Endothelial cell of umbilical vein (primary cell): ENCODE data around the gene GUF1. TPM values are rescaled to one million over a fixed set of nuclear protein-coding genes. Genes with fewer than 3 reads are reported as not detected.

Experiments
- BruUV-seq: library from RNA; stranded (reverse); fragments of 400-500 nt; replicated peaks from 2 replicates; lab custom pipeline; 2021; lab: Mats Ljungman, UMichigan
- CTCF ChIA-PET: fragments of 300-600, 350-600 bp; sonication (Branson Sonifier 250); formaldehyde crosslinking; loops from one replicate; lab custom pipeline; 2021; ENCODE audit warnings: antibody characterized with exemption, inconsistent platforms; lab: Charles Lee
- POLR2A ChIA-PET: fragments of 300-600, 350-600 bp; sonication (Branson Sonifier 250); formaldehyde crosslinking; loops from one replicate; lab custom pipeline; 2021; ENCODE audit warnings: antibody characterized with exemption, inconsistent platforms; lab: Charles Lee
- DNase-seq: peaks from one replicate; pipeline ENCODE4 v3.0.0-alpha.2; 2011; ENCODE audit warnings: low read depth, low spot score
- FAIRE-seq: peaks from 2 replicates; lab custom pipeline; 2011; peaks lifted over from hg19 to GRCh38; lab: Jason Lieb, UNC
- H2AFZ ChIP-seq: 2 replicates; pipeline ENCODE4 v1.6.0; 2012; ENCODE audit warnings: low read depth, low read length, control low read depth, inconsistent platforms
- H3K27ac ChIP-seq: 2 replicates; pipeline ENCODE4 v1.5.1; 2011; ENCODE audit warnings: low read depth, mild to moderate bottlenecking, control low read depth, low read length, moderate library complexity; ENCODE audit not compliant: insufficient read depth
- H3K27me3 ChIP-seq, 2 experiments: 2 replicates each; pipeline versions ENCODE4 v1.6.0 to v1.6.1; 2011; ENCODE audit warnings: low read length in 2 of 2, mixed read lengths in 1 of 2; ENCODE audit not compliant: control insufficient read depth in 2 of 2, insufficient read depth in 2 of 2
- H3K36me3 ChIP-seq, 2 experiments: 2 replicates in 1 of 2; 3 replicates in 1 of 2; pipeline ENCODE4 v1.5.1; 2011; ENCODE audit warnings: low read length in 2 of 2, mild to moderate bottlenecking in 1 of 2, moderate library complexity in 1 of 2; ENCODE audit not compliant: control insufficient read depth in 2 of 2, insufficient read depth in 2 of 2; ENCODE audit errors: extremely low read depth in 1 of 2
- H3K4me1 ChIP-seq: 3 replicates; pipeline ENCODE4 v1.5.1; 2011; ENCODE audit warnings: mild to moderate bottlenecking, low read length; ENCODE audit not compliant: control insufficient read depth, insufficient read depth; ENCODE audit errors: extremely low read depth
- H3K4me2 ChIP-seq: 2 replicates; pipeline ENCODE4 v1.6.1; 2011; ENCODE audit warnings: low read length, control low read depth, mixed read lengths; ENCODE audit not compliant: insufficient read depth
- H3K4me3 ChIP-seq, 3 experiments: fragments of 200-600 bp in 1 of 3; sonication (generic), shearing (Covaris generic) in 1 of 3; replicated peaks in 1 of 3; 2 replicates each; pipeline ENCODE4 v1.5.1; 2011 to 2016; ENCODE audit warnings: control low read depth in 3 of 3, low read length in 3 of 3, mild to moderate bottlenecking in 2 of 3, inconsistent platforms in 1 of 3, low read depth in 1 of 3, moderate library complexity in 1 of 3; ENCODE audit not compliant: insufficient read depth in 1 of 3
- H3K79me2 ChIP-seq: 2 replicates; pipeline ENCODE4 v1.6.0; 2012; ENCODE audit warnings: low read length, inconsistent platforms; ENCODE audit not compliant: control insufficient read depth, insufficient read depth
- H3K9ac ChIP-seq: replicated peaks from 2 replicates; pipeline ENCODE3; 2011; ENCODE audit warnings: low read length, control low read depth; ENCODE audit not compliant: insufficient read depth; ENCODE audit errors: extremely low read depth
- H3K9me1 ChIP-seq: replicated peaks from 3 replicates; pipeline ENCODE4 v1.6.0; 2011; ENCODE audit warnings: mild to moderate bottlenecking, low read length; ENCODE audit not compliant: control insufficient read depth, insufficient read depth; ENCODE audit errors: extremely low read depth
- H3K9me3 ChIP-seq: replicated peaks from 2 replicates; pipeline ENCODE4 v1.5.1; 2012; ENCODE audit warnings: low read length, inconsistent platforms; ENCODE audit not compliant: control insufficient read depth, insufficient read depth
- H4K20me1 ChIP-seq: replicated peaks from 2 replicates; pipeline ENCODE3; 2011; ENCODE audit warnings: mild to moderate bottlenecking, low read length; ENCODE audit not compliant: control insufficient read depth, insufficient read depth; ENCODE audit errors: extremely low read depth
- CTCF ChIP-seq, 2 donors: IDR thresholded peaks; 1 replicate in 1 of 2; 2 replicates in 1 of 2; pipeline ENCODE4 v1.5.1; 2011; ENCODE audit warnings: low read length in 2 of 2, mild to moderate bottlenecking in 2 of 2, moderate library complexity in 2 of 2, control low read depth in 1 of 2, inconsistent platforms in 1 of 2, low read depth in 1 of 2; ENCODE audit not compliant: insufficient read depth in 1 of 2; ENCODE audit errors: extremely low read depth in 1 of 2
- EZH2 ChIP-seq: IDR thresholded peaks from 2 replicates; pipeline ENCODE4 v1.6.1; 2012; ENCODE audit warnings: borderline replicate concordance, low read depth, mild to moderate bottlenecking, moderate library complexity, low read length, inconsistent platforms; ENCODE audit not compliant: severe bottlenecking
- FOS ChIP-seq: IDR thresholded peaks from 2 replicates; pipeline ENCODE4 v1.6.1; 2011; ENCODE audit warnings: mild to moderate bottlenecking, low read length, moderate library complexity, borderline replicate concordance; ENCODE audit not compliant: insufficient read depth
- GATA2 ChIP-seq: IDR thresholded peaks from 2 replicates; pipeline ENCODE4 v1.7.0; 2011; ENCODE audit warnings: low read depth, mild to moderate bottlenecking, moderate library complexity, mixed read lengths, low read length; ENCODE audit not compliant: insufficient read length, insufficient read depth
- JUN ChIP-seq: IDR thresholded peaks from 2 replicates; pipeline ENCODE4 v1.6.1; 2011; ENCODE audit warnings: borderline replicate concordance, low read depth; ENCODE audit not compliant: insufficient read length, insufficient read depth
- MAX ChIP-seq: IDR thresholded peaks from 2 replicates; pipeline ENCODE4 v1.6.1; 2011; ENCODE audit not compliant: insufficient read depth, insufficient read length
- MYC ChIP-seq: IDR thresholded peaks from one replicate; pipeline ENCODE4 v1.6.1; 2011; ENCODE audit warnings: mild to moderate bottlenecking, low read depth, low read length
- POLR2A ChIP-seq: IDR thresholded peaks from 2 replicates; pipeline ENCODE4 v1.6.1; 2012; ENCODE audit warnings: low read depth, mild to moderate bottlenecking, control low read depth, low read length
- POLR2AphosphoS5 ChIP-seq: IDR thresholded peaks from 2 replicates; pipeline ENCODE4 v1.6.1; 2012; ENCODE audit warnings: low read depth, mild to moderate bottlenecking, control low read depth, low read length, moderate library complexity; ENCODE audit not compliant: insufficient read depth
- dilution Hi-C: fragments of 300-500 bp; cut with MboI; formaldehyde crosslinking; loops from one replicate; pipeline ENCODE4 v1.15.0; 2019; ENCODE audit warnings: low sequenced_read_pairs; ENCODE audit not compliant: extremely low pct_ligation_motif_present
- intact Hi-C: fragments of 100-400 bp; cut with micrococcal nuclease; formaldehyde crosslinking; loops from one replicate; pipeline ENCODE4 v1.10.0; 2022
- polyA plus RNA-seq, 4 experiments: library from polyadenylated mRNA; depleted of rRNA in 3 of 4; stranded (reverse) in 3 of 4; unstranded in 1 of 4; fragments of >200 nt; gene quantifications; 2 replicates each; pipeline versions ENCODE4 v1.2.1 to v1.2.3, GENCODE V29; 2011 to 2012; ENCODE audit warnings: missing spikeins in 1 of 4
- total RNA-seq: library from RNA; stranded (reverse); gene quantifications from 2 replicates; pipeline ENCODE4 v1.2.3, GENCODE V29; 2021

Gene GUF1
- total and polyA plus RNA-seq, 2 donors (not counting 3 experiments of a cell fraction or from before 2014, with no cell fraction given) = 5.4 to 19.9 TPM

- FAIRE-seq = no peak
- Histone ChIP-seq H3K4me1 (no peaks in the 10 kb centered on the region), H3K9me1 (no peaks in the 10 kb centered on the region), H3K4me3 (no peak overlapping the region), H3K36me3 (no peaks in the 10 kb centered on the region), H3K9me3 (no peaks in the 10 kb centered on the region), H3K27ac (no peak overlapping the region), H3K4me2 (no peak overlapping the region), H4K20me1 (no peaks in the 10 kb centered on the region), H3K9ac (no peak overlapping the region), H2AFZ (no peak overlapping the region), H3K79me2 (no peaks in the 10 kb centered on the region), H3K27me3 (peaks cover 0 to 2% of the 10 kb centered on the region in 2 experiments)
- ChIA-PET CTCF (interaction anchor here (1.3 kb wide), 1 partner anchor 18 kb away, joined by 4 read pairs; no protein-coding TSS in a partner anchor), POLR2A (no interaction called here)
- BruUV-seq = no TSS peak
- intact Hi-C loops (no loop called here), dilution Hi-C loops (no loop called here)
- no peak for DNase-seq
- TF ChIP-seq FOS (no peak), POLR2A (no peak), GATA2 (no peak)
Measured at GRCh38 chr4:44736900-44737299, 58.7 kb downstream of the GUF1 start.

GRCh38 chr4:44738615-44739014 is 60.4 kb downstream of the GUF1 start:
- intact Hi-C loops (no loop called here), dilution Hi-C loops (no loop called here)
- Histone ChIP-seq H3K9ac (no peak overlapping the region), H3K36me3 (no peaks in the 10 kb centered on the region), H3K4me2 (no peak overlapping the region), H3K27ac (no peak overlapping the region), H3K4me1 (no peaks in the 10 kb centered on the region), H3K4me3 (no peak overlapping the region), H3K79me2 (no peaks in the 10 kb centered on the region), H4K20me1 (no peaks in the 10 kb centered on the region), H3K9me3 (no peaks in the 10 kb centered on the region), H2AFZ (no peak overlapping the region), H3K9me1 (no peaks in the 10 kb centered on the region), H3K27me3 (peaks cover 0 to 2% of the 10 kb centered on the region in 2 experiments)
- no peak for TF ChIP-seq FOS
- TF ChIP-seq POLR2A = no peak
- TF ChIP-seq GATA2 = no peak
- no peak for TF ChIP-seq CTCF (IDR thresholded peaks at IDR 0.05; ENCODE audit: extremely low read depth in 1 of 2, insufficient read depth in 1 of 2, low read depth in 1 of 2, low read length in 2 of 2)
- TF ChIP-seq EZH2 = no peak
- TF ChIP-seq POLR2AphosphoS5 = no peak
- no peak for TF ChIP-seq MAX
- no peak for TF ChIP-seq JUN
- no peak for TF ChIP-seq MYC
- ChIA-PET POLR2A (no interaction called here), CTCF (interaction anchor here (1.1 kb wide), 1 partner anchor 12 kb away, joined by 4 read pairs; no protein-coding TSS in a partner anchor)
- FAIRE-seq (no peak), DNase-seq (no peak)
- BruUV-seq = no TSS peak
